Cardiac fibroblast (primary cell): ENCODE results near the gene ACP4.

Source experiments
- DNase-seq, 2 donors: peaks; one replicate each; pipeline versions ENCODE4 v3.0.0 to v3.0.0-alpha.2; 2010; ENCODE audit warnings: low read depth in 2 of 2
- H3K4me3 ChIP-seq, 2 donors: replicated peaks in 1 of 2; 1 replicate in 1 of 2; 2 replicates in 1 of 2; pipeline ENCODE4 v1.5.1; 2011; ENCODE audit warnings: low read depth in 2 of 2, low read length in 2 of 2, mild to moderate bottlenecking in 2 of 2, moderate library complexity in 1 of 2
- TF ChIP-seq, protein P1 (sequence below): IDR thresholded peaks from one replicate; pipeline ENCODE4 v1.5.1; 2011; ENCODE audit warnings: low read depth, mild to moderate bottlenecking, low read length, inconsistent platforms

ACP4 gene

GRCh38 chr19:50796634-50797428, 6.6 kb downstream of the ACP4 start:
- TF ChIP-seq, protein P1, sequence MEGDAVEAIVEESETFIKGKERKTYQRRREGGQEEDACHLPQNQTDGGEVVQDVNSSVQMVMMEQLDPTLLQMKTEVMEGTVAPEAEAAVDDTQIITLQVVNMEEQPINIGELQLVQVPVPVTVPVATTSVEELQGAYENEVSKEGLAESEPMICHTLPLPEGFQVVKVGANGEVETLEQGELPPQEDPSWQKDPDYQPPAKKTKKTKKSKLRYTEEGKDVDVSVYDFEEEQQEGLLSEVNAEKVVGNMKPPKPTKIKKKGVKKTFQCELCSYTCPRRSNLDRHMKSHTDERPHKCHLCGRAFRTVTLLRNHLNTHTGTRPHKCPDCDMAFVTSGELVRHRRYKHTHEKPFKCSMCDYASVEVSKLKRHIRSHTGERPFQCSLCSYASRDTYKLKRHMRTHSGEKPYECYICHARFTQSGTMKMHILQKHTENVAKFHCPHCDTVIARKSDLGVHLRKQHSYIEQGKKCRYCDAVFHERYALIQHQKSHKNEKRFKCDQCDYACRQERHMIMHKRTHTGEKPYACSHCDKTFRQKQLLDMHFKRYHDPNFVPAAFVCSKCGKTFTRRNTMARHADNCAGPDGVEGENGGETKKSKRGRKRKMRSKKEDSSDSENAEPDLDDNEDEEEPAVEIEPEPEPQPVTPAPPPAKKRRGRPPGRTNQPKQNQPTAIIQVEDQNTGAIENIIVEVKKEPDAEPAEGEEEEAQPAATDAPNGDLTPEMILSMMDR: no peak
- DNase-seq: no peak

GRCh38 chr19:50797429-50797780, 7.2 kb downstream of the ACP4 start:
- TF ChIP-seq, protein P1: no peak
- H3K4me3 ChIP-seq: no peak overlapping the region
- DNase-seq: no peak

More at GRCh38 chr19:50796634-50797428, 6.6 kb downstream of the ACP4 start:
- no peak overlapping the region for H3K4me3 ChIP-seq

DNA sequence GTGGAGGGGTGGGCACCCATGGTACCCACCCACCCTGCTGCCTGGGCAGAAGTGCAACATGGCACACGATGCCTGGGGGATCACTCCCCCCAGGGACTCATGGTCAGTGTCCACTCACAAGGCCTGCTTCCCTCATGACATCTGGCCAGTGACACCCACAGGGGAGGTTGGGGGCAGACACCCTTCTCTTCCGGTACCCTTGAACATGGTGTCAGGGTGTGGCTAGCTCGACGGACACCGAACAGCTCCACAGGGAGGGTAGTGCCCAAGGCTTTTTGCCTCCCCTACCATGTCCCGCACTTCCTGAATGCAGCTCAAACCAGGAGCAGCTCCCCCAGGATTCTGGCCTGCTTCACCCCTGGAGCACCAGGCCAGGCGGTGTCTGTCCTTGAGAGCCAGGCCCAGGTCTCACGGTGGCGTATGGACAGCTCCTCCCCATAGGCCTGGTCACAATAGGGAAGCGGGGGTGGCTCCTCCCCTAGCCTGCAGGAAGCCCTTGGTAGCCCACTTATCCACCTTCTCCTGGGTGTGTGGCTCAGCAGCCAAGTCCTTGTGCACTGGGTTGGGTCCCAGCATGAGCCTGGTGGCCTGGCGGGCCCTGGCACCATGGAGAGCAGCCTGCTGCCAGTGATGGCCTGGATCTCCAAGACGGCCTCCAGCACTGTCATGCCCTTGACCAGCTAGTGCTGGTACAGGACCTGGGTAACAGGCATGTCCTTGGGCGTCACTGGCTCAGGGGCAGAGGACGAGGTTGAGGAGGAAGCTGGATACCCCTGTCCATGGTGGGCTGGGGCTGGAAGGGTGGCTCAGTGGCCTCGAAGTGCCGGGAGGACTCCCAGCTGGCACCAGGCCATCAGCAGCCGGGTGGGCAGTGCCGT, 7.8 kb downstream of the ACP4 start:
- no peak overlapping the region for H3K4me3 ChIP-seq
- DNase-seq: no peak
- TF ChIP-seq, protein P1: no peak

- no peak for DNase-seq
- TF ChIP-seq, protein P1: no peak
- H3K4me3 ChIP-seq: no peak overlapping the region
Observed at GRCh38 chr19:50798659-50799546, 8.7 kb downstream of the ACP4 start.

DNA sequence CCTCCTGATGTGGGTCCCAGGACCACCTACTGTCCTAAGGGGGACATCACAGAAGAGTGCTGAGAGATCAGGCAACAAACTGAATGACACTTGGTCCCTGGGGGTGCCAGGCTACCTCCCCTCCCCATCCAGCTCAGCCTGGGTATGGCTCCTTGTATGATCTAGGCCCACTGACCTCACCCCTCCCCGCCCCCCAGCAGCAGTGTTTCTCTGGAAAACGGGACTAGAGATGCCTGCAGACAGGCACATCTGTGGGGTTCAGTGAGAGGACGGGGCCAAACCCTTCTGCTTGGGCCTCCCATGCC, 9.3 kb downstream of the ACP4 start:
- TF ChIP-seq, protein P1: no peak
- H3K4me3 ChIP-seq: no peak overlapping the region
- DNase-seq: no peak

- no peak overlapping the region for H3K4me3 ChIP-seq
- no peak for DNase-seq
- TF ChIP-seq, protein P1: no peak
Observed at GRCh38 chr19:50801107-50801506, 10.9 kb downstream of the ACP4 start.
